Pancreas (tissue), 10 donors: ENCODE results near the gene CCNO. TPM values are rescaled to one million over a fixed set of nuclear protein-coding genes. Genes with fewer than 3 reads are reported as not detected.

ENCODE experiments used
- ATAC-seq, 4 donors: fragments of 200-7000 bp; cut with Tn5 transposase; one replicate each; pipeline versions ENCODE4 v1.8.0 to v1.9.1; 2020; ENCODE audit warnings: mild to moderate bottlenecking in 4 of 4, moderate library complexity in 4 of 4
- DNase-seq, 6 donors: peaks; one replicate each; pipeline ENCODE4 v3.0.0-alpha.2; 2020
- FAIRE-seq: peaks from 2 replicates; lab custom pipeline; 2012; peaks lifted over from hg19 to GRCh38; lab: Jason Lieb, UNC
- H3K27ac ChIP-seq, 4 donors: fragments of 200-600 bp; sonication (generic); 1 replicate in 3 of 4; 2 replicates in 1 of 4; pipeline versions ENCODE4 v1.5.0 to v1.8.0; 2020
- H3K27me3 ChIP-seq, 4 donors: fragments of 200-600 bp; one replicate each; pipeline ENCODE4 v1.8.0; 2021
- H3K36me3 ChIP-seq, 3 donors: fragments of 200-600 bp; sonication (generic) in 1 of 3; one replicate each; pipeline versions ENCODE4 v1.5.0 to v1.8.0; 2020 to 2021
- H3K4me1 ChIP-seq, 3 donors: fragments of 200-600 bp; one replicate each; pipeline ENCODE4 v1.8.0; 2021
- H3K4me3 ChIP-seq, 4 donors: fragments of 200-600 bp; sonication (generic) in 2 of 4; one replicate each; pipeline versions ENCODE4 v1.5.0 to v1.8.0; 2020 to 2021
- H3K9me3 ChIP-seq, 4 donors: fragments of 200-600 bp; one replicate each; pipeline ENCODE4 v1.8.0; 2021
- WGBS, 2 donors: extraction: QIAGEN DNeasy Blood & Tissue Kit; methylation state at CpG; one replicate each; pipeline ENCODE4 v1.1.7; 2013; 5-methylcytosine and 5-hydroxymethylcytosine counted together
- intact Hi-C, 3 donors: fragments of 100-400 bp; cut with DNase I; formaldehyde crosslinking; loops; one replicate each; pipeline versions ENCODE4 v1.11.1 to v1.14.2; 2022
- polyA plus RNA-seq, 2 donors: library from polyadenylated mRNA; stranded (reverse); fragments of 200-250 nt; gene quantifications; one replicate each; pipeline ENCODE4 v1.2.3, GENCODE V29; 2013
- total RNA-seq, 6 donors: library from RNA; stranded (reverse); fragmentation: NEBNext Ultra II Directional in 4 of 6; extraction: Animal tissue kit (Norgen Biotek cat#: 25700) in 4 of 6; gene quantifications; one replicate each; pipeline versions ENCODE4 v1.2.1 to v1.2.4, GENCODE V29; 2021 to 2023
- TF ChIP-seq, protein P1 (sequence below), 4 donors: fragments of 200-600 bp; sonication (generic) in 3 of 4; IDR thresholded peaks; one replicate each; pipeline versions ENCODE4 v1.5.0 to v1.8.0; 2021; ENCODE audit warnings: antibody characterized with exemption in 4 of 4
- donor health status: healthy with polysubstance abuse.
- donor health status: DM: no; HTN: no; CAD: no; lungs with moderate emphysema.
- donor health status: DM: no; HTN: no; CAD: no.
- donor health status: control.
- donor health status: control.
- donor health status: Bipolar disorder and iron deficiency.
- donor health status: DM: yes; HTN: yes; CAD: no.
- donor health status: DM: no; HTN: no; CAD: no.
- donor health status: DM: no; HTN: no; CAD: no.
- donor health status: DM: yes; HTN: yes; CAD: no.

The CCNO gene
- total and polyA plus RNA-seq, 8 donors = 5.1 to 17.8 (median 7.7) TPM

DNA sequence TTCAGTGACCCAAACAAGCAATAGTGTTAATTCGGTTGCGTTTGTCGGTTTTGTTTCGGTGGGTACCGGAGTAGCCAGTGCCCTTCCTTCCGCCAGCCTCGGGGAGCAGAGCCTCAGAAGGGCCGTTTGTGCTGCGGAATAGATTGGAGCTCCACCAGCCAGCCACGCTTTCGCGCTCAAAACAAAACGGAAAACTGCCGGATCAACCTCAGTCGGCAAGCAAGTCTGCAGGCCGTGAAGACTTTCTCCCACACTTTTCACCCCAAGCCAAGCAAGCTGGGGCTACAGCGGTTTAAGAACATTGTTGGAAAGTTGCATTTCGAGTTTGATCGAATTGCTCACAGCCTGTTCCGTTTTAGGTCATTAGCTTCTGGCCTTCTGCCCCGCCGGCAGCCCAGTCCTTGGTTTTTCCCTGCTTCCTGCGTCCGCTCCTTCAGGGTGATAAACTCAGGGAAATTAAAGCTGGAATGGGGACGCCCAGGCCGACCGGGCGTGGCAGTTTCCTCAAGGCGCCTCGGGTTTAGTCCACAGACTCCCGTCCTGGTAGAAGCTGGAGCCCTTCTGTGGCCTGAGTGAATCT lies 803 bp upstream of the CCNO start:
- H3K4me1 ChIP-seq = peaks cover 0 to 5% (median 0%) of the 10 kb centered on the region in 3 donors
- intact Hi-C loops = loop anchor here in 1 of 3 donors (5.0 kb wide), 1 partner anchor 57 kb away; no protein-coding TSS in a partner anchor
- no peaks in the 10 kb centered on the region for H3K36me3 ChIP-seq
- TF ChIP-seq, protein P1, sequence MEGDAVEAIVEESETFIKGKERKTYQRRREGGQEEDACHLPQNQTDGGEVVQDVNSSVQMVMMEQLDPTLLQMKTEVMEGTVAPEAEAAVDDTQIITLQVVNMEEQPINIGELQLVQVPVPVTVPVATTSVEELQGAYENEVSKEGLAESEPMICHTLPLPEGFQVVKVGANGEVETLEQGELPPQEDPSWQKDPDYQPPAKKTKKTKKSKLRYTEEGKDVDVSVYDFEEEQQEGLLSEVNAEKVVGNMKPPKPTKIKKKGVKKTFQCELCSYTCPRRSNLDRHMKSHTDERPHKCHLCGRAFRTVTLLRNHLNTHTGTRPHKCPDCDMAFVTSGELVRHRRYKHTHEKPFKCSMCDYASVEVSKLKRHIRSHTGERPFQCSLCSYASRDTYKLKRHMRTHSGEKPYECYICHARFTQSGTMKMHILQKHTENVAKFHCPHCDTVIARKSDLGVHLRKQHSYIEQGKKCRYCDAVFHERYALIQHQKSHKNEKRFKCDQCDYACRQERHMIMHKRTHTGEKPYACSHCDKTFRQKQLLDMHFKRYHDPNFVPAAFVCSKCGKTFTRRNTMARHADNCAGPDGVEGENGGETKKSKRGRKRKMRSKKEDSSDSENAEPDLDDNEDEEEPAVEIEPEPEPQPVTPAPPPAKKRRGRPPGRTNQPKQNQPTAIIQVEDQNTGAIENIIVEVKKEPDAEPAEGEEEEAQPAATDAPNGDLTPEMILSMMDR (IDR thresholded peaks at IDR 0.05) = no peak
- FAIRE-seq (no peak), DNase-seq (peak in 4 of 6 donors; percentile 40 to 63 (median 48)), ATAC-seq (peak in 3 of 4 donors; percentile 7 to 10 (median 9))
- no peaks in the 10 kb centered on the region for H3K9me3 ChIP-seq
- H3K27ac ChIP-seq = peak overlapping the region; percentile 6 to 90 (median 82)
- H3K4me3 ChIP-seq = peak overlapping the region; percentile 55 to 81 (median 66)
- H3K27me3 ChIP-seq = peaks cover 0 to 3% (median 0%) of the 10 kb centered on the region in 4 donors
- 3 to 4% methylated on average over 31 of the region's 31 CpGs for WGBS, 2 donors

DNA sequence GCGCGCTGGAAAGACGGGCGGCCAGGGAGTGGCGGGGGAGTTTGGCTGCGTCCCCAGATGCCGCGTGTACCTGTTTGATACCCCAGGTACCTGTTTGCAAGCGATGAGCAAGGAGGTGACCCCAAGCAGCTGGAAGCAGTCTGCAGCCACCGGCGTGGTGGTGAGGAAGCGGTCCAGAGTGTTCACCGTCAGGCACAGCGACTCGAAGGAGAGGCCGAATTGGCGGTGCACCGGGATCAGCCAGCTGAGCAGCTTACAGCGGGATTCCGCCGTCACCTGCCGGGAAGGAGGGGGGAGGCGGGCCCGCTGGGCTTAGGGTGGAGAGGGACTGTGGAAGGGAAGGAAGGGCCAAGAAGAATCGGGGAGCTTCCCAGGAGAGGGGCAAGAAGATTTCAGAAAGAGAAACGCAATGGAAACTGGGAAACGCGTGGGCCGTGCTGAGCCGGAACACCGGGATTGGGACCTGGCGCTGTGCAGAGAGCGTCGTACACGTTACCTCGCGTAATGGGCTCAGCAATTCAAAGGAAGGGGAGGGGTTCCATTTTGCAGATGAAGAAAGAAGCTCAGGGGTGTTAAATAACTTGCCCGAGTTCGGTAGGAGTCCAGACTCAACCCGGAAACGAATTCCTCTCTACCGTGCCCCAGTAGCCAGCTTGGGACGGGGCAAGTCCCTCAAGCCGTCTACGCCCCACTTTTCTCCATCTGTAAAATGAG lies 980 bp downstream of the CCNO start:
- Histone ChIP-seq H3K27me3 (peaks cover 0 to 3% (median 0%) of the 10 kb centered on the region in 4 donors), H3K4me3 (peak overlapping the region; percentile 55 to 81 (median 66)), H3K27ac (peak overlapping the region; percentile 54 to 90 (median 82)), H3K4me1 (peaks cover 0 to 11% (median 0%) of the 10 kb centered on the region in 3 donors), H3K36me3 (no peaks in the 10 kb centered on the region), H3K9me3 (no peaks in the 10 kb centered on the region)
- TF ChIP-seq, protein P1 (IDR thresholded peaks at IDR 0.05) = no peak
- DNase-seq (peak; percentile 49 to 83 (median 72)), FAIRE-seq (no peak), ATAC-seq (peak; percentile 51 to 57 (median 53))
- intact Hi-C loops = loop anchor here in 1 of 3 donors (5.0 kb wide), 1 partner anchor 55 kb away; no protein-coding TSS in a partner anchor
- WGBS, 2 donors = 0 to 1% methylated on average over 45 of the region's 45 CpGs

DNA sequence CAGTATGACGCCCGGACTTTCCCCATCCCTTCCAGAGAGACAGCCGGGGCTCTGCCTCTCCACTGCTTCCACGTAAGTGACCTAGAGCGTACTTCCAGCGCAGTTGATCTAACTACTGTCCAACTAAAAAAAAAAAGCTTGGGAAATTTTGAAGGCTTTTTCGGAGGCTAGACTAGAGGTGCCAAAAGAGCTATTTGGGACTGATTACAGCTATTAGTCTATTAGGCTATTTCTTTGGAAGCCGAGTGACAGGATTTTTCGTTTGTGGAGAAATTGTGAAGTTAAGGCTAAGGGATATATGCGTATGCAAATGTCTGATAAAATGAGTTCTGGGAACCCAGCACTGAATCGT lies 1.5 kb downstream of the CCNO start:
- 1 to 2% methylated on average over 11 of the region's 11 CpGs for WGBS, 2 donors
- H3K9me3 ChIP-seq = no peaks in the 10 kb centered on the region
- H3K27me3 ChIP-seq = peaks cover 0 to 3% (median 0%) of the 10 kb centered on the region in 4 donors
- TF ChIP-seq, protein P1 (IDR thresholded peaks at IDR 0.05) = no peak
- H3K4me3 ChIP-seq = peak overlapping the region; percentile 55 to 81 (median 66)
- no peaks in the 10 kb centered on the region for H3K36me3 ChIP-seq
- intact Hi-C loops = loop anchor here in 1 of 3 donors (5.0 kb wide), 1 partner anchor 55 kb away; no protein-coding TSS in a partner anchor
- H3K27ac ChIP-seq = peak overlapping the region in 3 of 4 donors; percentile 76 to 90 (median 87)
- ATAC-seq = no peak
- H3K4me1 ChIP-seq = peaks cover 0 to 12% (median 0%) of the 10 kb centered on the region in 3 donors
- FAIRE-seq = no peak
- no peak for DNase-seq

DNA sequence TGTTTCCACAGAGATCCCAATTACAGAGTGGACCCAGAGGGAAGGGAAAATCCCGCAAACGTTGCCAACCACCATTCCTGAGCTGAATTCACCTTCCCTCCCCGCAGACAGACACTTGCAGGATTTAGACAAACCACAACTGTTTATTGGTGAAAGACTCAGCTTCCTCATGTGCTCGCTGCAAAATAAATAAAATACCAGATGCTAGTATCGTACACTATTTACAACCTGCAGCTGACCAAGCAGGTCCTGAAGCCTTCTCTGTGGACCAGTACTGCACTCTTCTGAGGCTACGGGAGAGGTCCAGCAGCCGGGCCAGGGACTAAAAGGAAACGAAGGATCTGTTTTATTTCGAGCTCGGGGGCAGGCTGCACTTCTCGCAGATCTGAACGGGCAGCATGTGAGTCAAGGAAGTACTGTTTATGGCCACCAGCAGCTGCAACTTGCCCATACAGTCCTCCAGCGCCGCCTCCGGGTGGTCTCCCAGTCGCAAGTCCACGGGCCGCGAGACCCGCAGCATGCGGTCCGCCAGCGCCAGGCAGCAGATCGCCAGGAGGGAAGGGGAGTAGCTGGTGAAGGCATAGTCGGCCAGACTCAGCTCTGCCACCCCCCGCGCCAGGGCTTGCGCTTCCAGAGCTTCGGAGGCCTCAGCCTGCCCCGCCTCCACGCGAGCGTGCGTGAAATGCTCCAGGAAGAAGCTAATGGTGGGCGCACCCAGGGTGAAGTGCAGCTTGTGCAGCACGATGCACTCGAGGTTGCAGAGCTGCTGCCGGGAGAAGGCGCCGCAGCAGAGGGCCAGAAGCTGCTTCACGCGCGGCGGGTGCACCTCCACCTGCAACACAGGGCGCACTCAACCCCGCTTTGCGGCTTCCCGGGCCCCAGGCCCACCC lies 2.1 kb downstream of the CCNO start:
- TF ChIP-seq, protein P1 (IDR thresholded peaks at IDR 0.05) = no peak

More for the DNA sequence above, 2.1 kb downstream of the CCNO start:
- ATAC-seq (peak in 3 of 4 donors; percentile 0 to 11 (median 6)), DNase-seq (peak in 5 of 6 donors; percentile 46 to 79 (median 49)), FAIRE-seq (no peak)
- Histone ChIP-seq H3K9me3 (no peaks in the 10 kb centered on the region), H3K4me3 (peak overlapping the region; percentile 55 to 81 (median 66)), H3K27me3 (peaks cover 0 to 3% (median 0%) of the 10 kb centered on the region in 4 donors), H3K27ac (peak overlapping the region in 2 of 4 donors; percentile 87 to 90), H3K36me3 (no peaks in the 10 kb centered on the region), H3K4me1 (peaks cover 0 to 12% (median 0%) of the 10 kb centered on the region in 3 donors)
- WGBS, 2 donors = 2 to 3% methylated on average over 41 to 48 of the region's 48 CpGs
- intact Hi-C loops = loop anchor here in 1 of 3 donors (5.0 kb wide), 1 partner anchor 54 kb away; no protein-coding TSS in a partner anchor
